IMR-90 (cell line): ENCODE measurements around the gene GPX6. TPM values are rescaled to one million over a fixed set of nuclear protein-coding genes. Genes with fewer than 3 reads are reported as not detected.

ENCODE experiments used
- ATAC-seq: fragments of 200-7000 bp; cut with Tn5 transposase; 2 replicates; pipeline ENCODE4 v1.9.1; 2020; ENCODE audit warnings: low read depth, mild to moderate bottlenecking, moderate library complexity
- BruUV-seq: library from RNA; stranded (reverse); fragments of 400-500 nt; replicated peaks from 2 replicates; lab custom pipeline; 2021; lab: Mats Ljungman, UMichigan
- CTCF ChIA-PET: fragments of 300-600 bp; formaldehyde crosslinking; extraction: SDS; loops from one replicate; lab custom pipeline; 2021; ENCODE audit warnings: antibody characterized with exemption; lab: Yijun Ruan, JAX
- POLR2A ChIA-PET: fragments of 300-600 bp; sonication (Branson Sonifier 250); formaldehyde crosslinking; loops from one replicate; lab custom pipeline; 2022; ENCODE audit warnings: antibody characterized with exemption; ENCODE audit not compliant: unreplicated experiment; lab: Charles Lee
- DNase-seq: peaks from one replicate; pipeline ENCODE4 v3.0.0; 2013
- H2AFZ ChIP-seq: replicated peaks from 2 replicates; pipeline ENCODE3; 2013; ENCODE audit warnings: low read length, mild to moderate bottlenecking; ENCODE audit not compliant: poor library complexity
- H2AK5ac ChIP-seq: 2 replicates; pipeline ENCODE4 v1.6.1; 2013; ENCODE audit warnings: low read depth, low read length, inconsistent platforms
- H2AK9ac ChIP-seq: replicated peaks from 2 replicates; pipeline ENCODE3; 2013; ENCODE audit warnings: mild to moderate bottlenecking, low read depth, low read length, moderate library complexity; ENCODE audit not compliant: poor library complexity
- H2BK120ac ChIP-seq: 2 replicates; pipeline ENCODE4 v1.6.1; 2013; ENCODE audit warnings: low read depth, low read length, inconsistent platforms
- H2BK15ac ChIP-seq: 3 replicates; pipeline ENCODE4 v1.6.1; 2013; ENCODE audit warnings: low read depth, low read length, inconsistent platforms
- H2BK20ac ChIP-seq: 2 replicates; pipeline ENCODE4 v1.6.1; 2013; ENCODE audit warnings: low read depth, mild to moderate bottlenecking, inconsistent platforms, low read length, moderate library complexity
- H2BK5ac ChIP-seq: 2 replicates; pipeline ENCODE4 v1.6.1; 2013; ENCODE audit warnings: mild to moderate bottlenecking, low read depth, low read length, inconsistent platforms; ENCODE audit not compliant: poor library complexity, severe bottlenecking
- H3K14ac ChIP-seq: replicated peaks from 2 replicates; pipeline ENCODE4 v1.6.1; 2013; ENCODE audit warnings: low read depth, low read length, inconsistent platforms
- H3K18ac ChIP-seq: 2 replicates; pipeline ENCODE4 v1.6.1; 2013; ENCODE audit warnings: low read depth, low read length, control low read depth
- H3K23ac ChIP-seq: 2 replicates; pipeline ENCODE4 v1.6.1; 2013; ENCODE audit warnings: low read depth, low read length, inconsistent platforms
- H3K27ac ChIP-seq: 2 replicates; pipeline ENCODE4 v1.5.1; 2013; ENCODE audit warnings: mild to moderate bottlenecking, control low read depth, low read length; ENCODE audit not compliant: insufficient read depth
- H3K27me3 ChIP-seq: 2 replicates; pipeline ENCODE4 v1.6.1; 2013; ENCODE audit warnings: low read length; ENCODE audit not compliant: control insufficient read depth, insufficient read depth
- H3K36me3 ChIP-seq: 2 replicates; pipeline ENCODE4 v1.6.1; 2013; ENCODE audit warnings: low read length, mixed read lengths; ENCODE audit not compliant: control insufficient read depth, insufficient read depth
- H3K4ac ChIP-seq: 2 replicates; pipeline ENCODE4 v1.6.1; 2013; ENCODE audit warnings: low read depth, low read length, inconsistent platforms
- H3K4me1 ChIP-seq: 2 replicates; pipeline ENCODE4 v1.6.1; 2013; ENCODE audit warnings: low read length, mixed read lengths; ENCODE audit not compliant: control insufficient read depth, insufficient read depth
- H3K4me2 ChIP-seq: 2 replicates; pipeline ENCODE4 v1.6.1; 2013; ENCODE audit warnings: low read depth, mild to moderate bottlenecking, control low read depth, low read length, moderate library complexity
- H3K4me3 ChIP-seq: 2 replicates; pipeline ENCODE4 v1.5.1; 2013; ENCODE audit warnings: low read depth, mild to moderate bottlenecking, control low read depth, low read length, moderate library complexity; ENCODE audit not compliant: insufficient read depth
- H3K56ac ChIP-seq: 2 replicates; pipeline ENCODE4 v1.6.1; 2013; ENCODE audit warnings: low read length, inconsistent platforms; ENCODE audit not compliant: insufficient read depth; ENCODE audit errors: extremely low read depth
- H3K79me1 ChIP-seq, 2 experiments: 2 replicates each; pipeline ENCODE4 v1.6.1; 2013; ENCODE audit warnings: low read length in 2 of 2, inconsistent platforms in 1 of 2, low read depth in 1 of 2
- H3K9ac ChIP-seq: 2 replicates; pipeline ENCODE4 v1.6.1; 2013; ENCODE audit warnings: low read depth, low read length, control low read depth
- H3K9me1 ChIP-seq: 2 replicates; pipeline ENCODE4 v1.6.1; 2013; ENCODE audit warnings: low read length, inconsistent platforms; ENCODE audit not compliant: insufficient read depth
- H3K9me3 ChIP-seq: 2 replicates; pipeline ENCODE4 v1.6.1; 2013; ENCODE audit warnings: low read length; ENCODE audit not compliant: control insufficient read depth, insufficient read depth
- H4K20me1 ChIP-seq: 2 replicates; pipeline ENCODE4 v1.6.1; 2013; ENCODE audit warnings: low read length, inconsistent platforms; ENCODE audit not compliant: insufficient read depth
- H4K5ac ChIP-seq: 2 replicates; pipeline ENCODE4 v1.6.1; 2013; ENCODE audit warnings: mild to moderate bottlenecking, low read depth, low read length, control low read depth
- H4K8ac ChIP-seq, 2 experiments: 2 replicates each; pipeline ENCODE4 v1.6.1; 2013; ENCODE audit warnings: low read depth in 2 of 2, low read length in 2 of 2, control low read depth in 1 of 2, inconsistent platforms in 1 of 2
- H4K91ac ChIP-seq: 2 replicates; pipeline ENCODE4 v1.6.1; 2013; ENCODE audit warnings: low read depth, low read length, inconsistent platforms; ENCODE audit not compliant: insufficient read depth
- BHLHE40 ChIP-seq: fragments of 150-350 bp; IDR thresholded peaks from 2 replicates; pipeline ENCODE4 v1.6.1; 2016; ENCODE audit warnings: mild to moderate bottlenecking, low read depth, low read length
- CEBPB ChIP-seq: IDR thresholded peaks from 2 replicates; pipeline ENCODE4 v1.6.1; 2012; ENCODE audit warnings: low read depth, low read length, improper control_type of control experiment
- CHD1 ChIP-seq: IDR thresholded peaks from 2 replicates; pipeline ENCODE4 v1.6.1; 2012; ENCODE audit warnings: low read depth, low read length, improper control_type of control experiment
- FOS ChIP-seq: fragments of 150-350 bp; IDR thresholded peaks from 2 replicates; pipeline ENCODE4 v1.6.1; 2016; ENCODE audit warnings: low read depth, low read length
- MAFK ChIP-seq: IDR thresholded peaks from 2 replicates; pipeline ENCODE4 v1.6.1; 2012; ENCODE audit warnings: low read depth, low read length, improper control_type of control experiment
- MAZ ChIP-seq: IDR thresholded peaks from 2 replicates; pipeline ENCODE4 v1.6.1; 2012; ENCODE audit warnings: low read depth, mild to moderate bottlenecking, low read length, improper control_type of control experiment, moderate library complexity, borderline replicate concordance
- MXI1 ChIP-seq: IDR thresholded peaks from 2 replicates; pipeline ENCODE4 v1.6.1; 2012; ENCODE audit warnings: low read depth, mild to moderate bottlenecking, low read length, moderate library complexity, borderline replicate concordance
- NFE2L2 ChIP-seq: fragments of 150-350 bp; IDR thresholded peaks from 2 replicates; pipeline ENCODE4 v1.6.1; 2016; ENCODE audit warnings: low read depth, mild to moderate bottlenecking, low read length
- POLR2A ChIP-seq: IDR thresholded peaks from 2 replicates; pipeline ENCODE4 v1.6.1; 2012; ENCODE audit warnings: mild to moderate bottlenecking, low read depth, low read length
- RAD21 ChIP-seq: IDR thresholded peaks from 2 replicates; pipeline ENCODE4 v1.6.1; 2012; ENCODE audit warnings: low read length, improper control_type of control experiment
- RCOR1 ChIP-seq: IDR thresholded peaks from 2 replicates; pipeline ENCODE4 v1.6.1; 2012; ENCODE audit warnings: mild to moderate bottlenecking, low read length, improper control_type of control experiment; ENCODE audit not compliant: insufficient replicate concordance
- RFX5 ChIP-seq: IDR thresholded peaks from 2 replicates; pipeline ENCODE4 v1.8.0; 2012; ENCODE audit warnings: low read depth, mild to moderate bottlenecking, low read length, moderate library complexity
- SMC3 ChIP-seq: fragments of 150-350 bp; IDR thresholded peaks from 2 replicates; pipeline ENCODE4 v1.6.1; 2016; ENCODE audit warnings: low read depth, mild to moderate bottlenecking, antibody characterized with exemption, low read length, moderate library complexity
- WGBS, 2 experiments: methylation state at CpG; one replicate each; pipeline versions ENCODE4 v1.1.5 to v1.1.7; 2013; ENCODE audit warnings: missing lambda C conversion rate in 2 of 2; ENCODE audit not compliant: insufficient read length in 1 of 2; ENCODE audit errors: extremely low coverage in 2 of 2; 5-methylcytosine and 5-hydroxymethylcytosine counted together
- dilution Hi-C: fragments of 300-500 bp; cut with HindIII; formaldehyde crosslinking; loops from one replicate; pipeline ENCODE4 v1.14.3; 2018; ENCODE audit warnings: low sequenced_read_pairs; ENCODE audit not compliant: unreplicated experiment
- in situ Hi-C: fragments of 300-500 bp; cut with MboI; formaldehyde crosslinking; loops from 3 replicates; pipeline ENCODE4 v1.14.3; 2019; ENCODE audit warnings: low sequenced_read_pairs, inconsistent platforms, mixed read lengths
- intact Hi-C: fragments of 100-400 bp; cut with micrococcal nuclease; formaldehyde crosslinking; loops from 2 replicates; pipeline ENCODE4 v1.10.0; 2022
- polyA plus RNA-seq, 3 experiments: library from polyadenylated mRNA; depleted of rRNA; stranded (reverse); fragments of >200 nt; gene quantifications; 2 replicates each; pipeline ENCODE4 v1.2.3, GENCODE V29; 2012; ENCODE audit warnings: low replicate concordance in 1 of 3
- total RNA-seq: library from RNA; depleted of rRNA; stranded (reverse); fragments of >200 nt; gene quantifications from 2 replicates; pipeline ENCODE4 v1.2.3, GENCODE V29; 2012
- TF ChIP-seq, protein P1 (sequence below): fragments of 150-350 bp; IDR thresholded peaks from 2 replicates; pipeline ENCODE4 v1.6.1; 2017; ENCODE audit warnings: mild to moderate bottlenecking, antibody characterized with exemption, low read length, low read depth
- TF ChIP-seq, protein P2 (sequence below): fragments of 150-350 bp; IDR thresholded peaks from 2 replicates; pipeline ENCODE4 v1.6.1; 2016; ENCODE audit warnings: low read depth, mild to moderate bottlenecking, low read length, moderate library complexity, borderline replicate concordance
- TF ChIP-seq, protein P3 (sequence below): conservative IDR thresholded peaks from 2 replicates; pipeline ENCODE4 v1.5.1; 2012; ENCODE audit warnings: mild to moderate bottlenecking, low read depth, low read length, improper control_type of control experiment

GPX6 gene
- total and polyA plus RNA-seq, 2 of the 4 experiments (the other 2 are of a cell fraction): not detected

DNA sequence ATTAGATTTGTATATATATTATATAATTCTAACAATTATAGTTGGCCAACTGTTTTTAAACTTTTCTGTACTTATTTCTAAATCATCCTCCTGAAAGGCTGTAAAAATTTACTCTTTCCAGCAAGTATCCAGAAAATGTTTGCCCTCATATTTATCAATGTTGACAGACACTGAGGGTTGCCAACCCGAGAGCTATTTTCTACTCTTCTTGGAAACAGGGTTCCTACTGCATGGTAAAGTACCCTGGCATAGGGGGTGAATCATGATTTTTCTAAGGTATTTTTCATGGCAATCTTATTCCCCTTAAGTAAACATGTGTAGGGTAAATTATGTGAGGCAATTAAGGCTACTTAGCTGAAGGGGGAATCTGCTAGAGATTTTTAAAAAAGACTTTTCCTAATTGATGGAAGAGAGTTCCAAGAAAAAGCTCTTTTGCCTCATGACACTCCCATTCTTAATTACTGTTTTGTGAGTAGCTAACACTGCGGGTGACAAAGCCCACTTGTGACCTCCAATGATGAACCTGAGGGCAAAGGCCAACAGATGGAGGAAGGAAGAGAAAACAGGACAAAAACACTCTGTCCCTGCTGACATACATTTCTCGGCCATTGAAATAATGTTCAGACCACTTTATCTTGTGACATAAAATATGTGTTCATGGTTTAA lies 48.0 kb upstream of the GPX6 start:
- no peaks in the 10 kb centered on the region for H3K4me1 ChIP-seq
- H4K8ac ChIP-seq: no peak overlapping the region
- no peak overlapping the region for H3K4me2 ChIP-seq
- H2AK9ac ChIP-seq: no peak overlapping the region
- H2BK120ac ChIP-seq: no peak overlapping the region
- dilution Hi-C loops (no loop called here), intact Hi-C loops (no loop called here), in situ Hi-C loops (no loop called here)
- no peaks in the 10 kb centered on the region for H4K20me1 ChIP-seq
- ChIA-PET CTCF (no interaction called here), POLR2A (no interaction called here)
- no peaks in the 10 kb centered on the region for H3K79me1 ChIP-seq
- no peak overlapping the region for H2AK5ac ChIP-seq
- H3K9me3 ChIP-seq: no peaks in the 10 kb centered on the region
- H2BK15ac ChIP-seq: no peak overlapping the region
- no peak overlapping the region for H2AFZ ChIP-seq
- no CpG with 5 or more reads among the region's 3 CpGs for WGBS, 2 experiments
- H4K91ac ChIP-seq: no peak overlapping the region
- H3K27me3 ChIP-seq: no peaks in the 10 kb centered on the region
- H3K18ac ChIP-seq: no peak overlapping the region
- no peaks in the 10 kb centered on the region for H3K9me1 ChIP-seq
- no TSS peak for BruUV-seq
- no peak overlapping the region for H2BK20ac ChIP-seq
- H4K5ac ChIP-seq: no peak overlapping the region
- no peak overlapping the region for H2BK5ac ChIP-seq
- H3K4me3 ChIP-seq: no peak overlapping the region
- H3K9ac ChIP-seq: no peak overlapping the region
- H3K14ac ChIP-seq: no peak overlapping the region
- no peak overlapping the region for H3K4ac ChIP-seq
- no peaks in the 10 kb centered on the region for H3K36me3 ChIP-seq
- no peak overlapping the region for H3K27ac ChIP-seq
- no peak for TF ChIP-seq RAD21
- no peak for TF ChIP-seq MAZ
- TF ChIP-seq BHLHE40: no peak
- no peak for TF ChIP-seq CHD1
- no peak for TF ChIP-seq MAFK
- TF ChIP-seq MXI1: no peak
- no peak for TF ChIP-seq CEBPB
- TF ChIP-seq, protein P1, sequence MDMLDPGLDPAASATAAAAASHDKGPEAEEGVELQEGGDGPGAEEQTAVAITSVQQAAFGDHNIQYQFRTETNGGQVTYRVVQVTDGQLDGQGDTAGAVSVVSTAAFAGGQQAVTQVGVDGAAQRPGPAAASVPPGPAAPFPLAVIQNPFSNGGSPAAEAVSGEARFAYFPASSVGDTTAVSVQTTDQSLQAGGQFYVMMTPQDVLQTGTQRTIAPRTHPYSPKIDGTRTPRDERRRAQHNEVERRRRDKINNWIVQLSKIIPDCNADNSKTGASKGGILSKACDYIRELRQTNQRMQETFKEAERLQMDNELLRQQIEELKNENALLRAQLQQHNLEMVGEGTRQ: no peak
- TF ChIP-seq, protein P2, sequence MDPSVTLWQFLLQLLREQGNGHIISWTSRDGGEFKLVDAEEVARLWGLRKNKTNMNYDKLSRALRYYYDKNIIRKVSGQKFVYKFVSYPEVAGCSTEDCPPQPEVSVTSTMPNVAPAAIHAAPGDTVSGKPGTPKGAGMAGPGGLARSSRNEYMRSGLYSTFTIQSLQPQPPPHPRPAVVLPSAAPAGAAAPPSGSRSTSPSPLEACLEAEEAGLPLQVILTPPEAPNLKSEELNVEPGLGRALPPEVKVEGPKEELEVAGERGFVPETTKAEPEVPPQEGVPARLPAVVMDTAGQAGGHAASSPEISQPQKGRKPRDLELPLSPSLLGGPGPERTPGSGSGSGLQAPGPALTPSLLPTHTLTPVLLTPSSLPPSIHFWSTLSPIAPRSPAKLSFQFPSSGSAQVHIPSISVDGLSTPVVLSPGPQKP: no peak
- no peak for TF ChIP-seq NFE2L2
- no peak for TF ChIP-seq SMC3
- TF ChIP-seq RCOR1: no peak
- TF ChIP-seq POLR2A: no peak
- TF ChIP-seq, protein P3, sequence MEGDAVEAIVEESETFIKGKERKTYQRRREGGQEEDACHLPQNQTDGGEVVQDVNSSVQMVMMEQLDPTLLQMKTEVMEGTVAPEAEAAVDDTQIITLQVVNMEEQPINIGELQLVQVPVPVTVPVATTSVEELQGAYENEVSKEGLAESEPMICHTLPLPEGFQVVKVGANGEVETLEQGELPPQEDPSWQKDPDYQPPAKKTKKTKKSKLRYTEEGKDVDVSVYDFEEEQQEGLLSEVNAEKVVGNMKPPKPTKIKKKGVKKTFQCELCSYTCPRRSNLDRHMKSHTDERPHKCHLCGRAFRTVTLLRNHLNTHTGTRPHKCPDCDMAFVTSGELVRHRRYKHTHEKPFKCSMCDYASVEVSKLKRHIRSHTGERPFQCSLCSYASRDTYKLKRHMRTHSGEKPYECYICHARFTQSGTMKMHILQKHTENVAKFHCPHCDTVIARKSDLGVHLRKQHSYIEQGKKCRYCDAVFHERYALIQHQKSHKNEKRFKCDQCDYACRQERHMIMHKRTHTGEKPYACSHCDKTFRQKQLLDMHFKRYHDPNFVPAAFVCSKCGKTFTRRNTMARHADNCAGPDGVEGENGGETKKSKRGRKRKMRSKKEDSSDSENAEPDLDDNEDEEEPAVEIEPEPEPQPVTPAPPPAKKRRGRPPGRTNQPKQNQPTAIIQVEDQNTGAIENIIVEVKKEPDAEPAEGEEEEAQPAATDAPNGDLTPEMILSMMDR: no peak
- TF ChIP-seq FOS: no peak
- TF ChIP-seq RFX5: no peak
- DNase-seq (no peak), ATAC-seq (no peak)
- H3K56ac ChIP-seq: no peak overlapping the region
- no peak overlapping the region for H3K23ac ChIP-seq
